ENCODE data around the gene LCN10. TPM values are rescaled to one million over a fixed set of nuclear protein-coding genes. Genes with fewer than 3 reads are reported as not detected.

LCN10 gene
- total and polyA plus RNA-seq, 2 donors (not counting 3 experiments of a cell fraction or from before 2014, with no cell fraction given), result not detected

GRCh38 chr9:136735812-136736480 is 6.8 kb downstream of the LCN10 start:
- DNase-seq (ENCODE audit: low read depth, low spot score) (no peak), FAIRE-seq (no peak)
- Histone ChIP-seq H2AFZ (ENCODE audit: low read depth, low read length) (no peak overlapping the region), H3K27me3 (ENCODE audit: control insufficient read depth in 2 of 2, insufficient read depth in 2 of 2, low read length in 2 of 2) (no peaks in the 10 kb centered on the region), H3K27ac (ENCODE audit: insufficient read depth, low read depth, low read length) (no peak overlapping the region), H3K79me2 (ENCODE audit: control insufficient read depth, insufficient read depth, low read length) (no peaks in the 10 kb centered on the region), H4K20me1 (replicated peaks; ENCODE audit: control insufficient read depth, extremely low read depth, insufficient read depth, low read length) (no peaks in the 10 kb centered on the region), H3K36me3 (ENCODE audit: control insufficient read depth in 2 of 2, extremely low read depth in 1 of 2, insufficient read depth in 2 of 2, low read length in 2 of 2) (no peaks in the 10 kb centered on the region), H3K9me3 (replicated peaks; ENCODE audit: control insufficient read depth, insufficient read depth, low read length) (no peaks in the 10 kb centered on the region), H3K4me1 (ENCODE audit: control insufficient read depth, extremely low read depth, insufficient read depth, low read length) (no peaks in the 10 kb centered on the region), H3K9me1 (replicated peaks; ENCODE audit: control insufficient read depth, extremely low read depth, insufficient read depth, low read length) (no peaks in the 10 kb centered on the region), H3K9ac (replicated peaks; ENCODE audit: extremely low read depth, insufficient read depth, low read length) (no peak overlapping the region), H3K4me3 (replicated peaks in 1 of 3; ENCODE audit: insufficient read depth in 1 of 3, low read depth in 1 of 3, low read length in 3 of 3) (no peak overlapping the region), H3K4me2 (ENCODE audit: insufficient read depth, low read length) (no peak overlapping the region)
- dilution Hi-C loops (cut with MboI; ENCODE audit: extremely low pct_ligation_motif_present, low sequenced_read_pairs) (no loop called here), intact Hi-C loops (cut with micrococcal nuclease) (no loop called here)
- ChIA-PET CTCF (no interaction called here), POLR2A (no interaction called here)
- no peak for TF ChIP-seq MYC (IDR thresholded peaks at IDR 0.05; ENCODE audit: low read depth, low read length)
- no peak for TF ChIP-seq CTCF (IDR thresholded peaks at IDR 0.05; ENCODE audit: extremely low read depth in 1 of 2, insufficient read depth in 1 of 2, low read depth in 1 of 2, low read length in 2 of 2)
- TF ChIP-seq JUN (IDR thresholded peaks at IDR 0.05; ENCODE audit: borderline replicate concordance, insufficient read depth, insufficient read length, low read depth), result no peak
- TF ChIP-seq POLR2A (IDR thresholded peaks at IDR 0.05; ENCODE audit: low read depth, low read length), result no peak
- no peak for TF ChIP-seq POLR2AphosphoS5 (IDR thresholded peaks at IDR 0.05; ENCODE audit: insufficient read depth, low read depth, low read length)
- no peak for TF ChIP-seq GATA2 (IDR thresholded peaks at IDR 0.05; ENCODE audit: insufficient read depth, insufficient read length, low read depth, low read length)
- no peak for TF ChIP-seq EZH2 (IDR thresholded peaks at IDR 0.05; ENCODE audit: borderline replicate concordance, low read depth, low read length, severe bottlenecking)
- no peak for TF ChIP-seq FOS (IDR thresholded peaks at IDR 0.05; ENCODE audit: borderline replicate concordance, insufficient read depth, low read length)
- TF ChIP-seq MAX (IDR thresholded peaks at IDR 0.05; ENCODE audit: insufficient read depth, insufficient read length), result no peak
- no TSS peak for BruUV-seq (replicated peaks)
